ENCODE results near the gene PIK3R1. TPM values are rescaled to one million over a fixed set of nuclear protein-coding genes. Genes with fewer than 3 reads are reported as not detected.

Gene PIK3R1
- total RNA-seq, 1 experiment from 2014 or later, result 11.3 TPM

GRCh38 chr5:68304421-68305052 lies 89.0 kb downstream of the PIK3R1 start:
- Histone ChIP-seq H2BK15ac (ENCODE audit: low read depth, low read length) (no peak overlapping the region), H2BK120ac (ENCODE audit: low read depth, low read length, poor library complexity, severe bottlenecking) (no peak overlapping the region), H3K18ac (ENCODE audit: insufficient read length, low read depth, low read length) (no peak overlapping the region), H3K4me2 (ENCODE audit: insufficient read depth, insufficient read length, low read length) (no peak overlapping the region), H4K91ac (ENCODE audit: insufficient read length, low read depth, low read length) (no peak overlapping the region), H3T11ph (ENCODE audit: low read length) (no peak overlapping the region), H3K9ac (ENCODE audit: extremely low read depth, insufficient read length, low read length) (no peak overlapping the region), H4K5ac (ENCODE audit: insufficient read length, low read depth, low read length) (no peak overlapping the region), H3K14ac (ENCODE audit: insufficient read depth, low read length) (no peak overlapping the region), H2AFZ (ENCODE audit: low read length) (no peak overlapping the region), H4K20me1 (ENCODE audit: control insufficient read depth, insufficient read depth, insufficient read length) (no peaks in the 10 kb centered on the region), H3K4ac (ENCODE audit: low read depth, low read length) (no peak overlapping the region), H3K56ac (ENCODE audit: insufficient read length, low read depth, low read length) (no peak overlapping the region), H2BK20ac (ENCODE audit: low read depth, low read length, poor library complexity, severe bottlenecking) (no peak overlapping the region), H2AK5ac (ENCODE audit: insufficient read length, low read length) (no peak overlapping the region), H3K23me2 (ENCODE audit: insufficient read length, low read depth, low read length, poor library complexity, severe bottlenecking) (no peaks in the 10 kb centered on the region), H3K79me2 (ENCODE audit: insufficient read depth, low read length) (no peaks in the 10 kb centered on the region), H2BK12ac (ENCODE audit: insufficient read length, low read depth, low read length) (no peak overlapping the region), H3K27me3 (ENCODE audit: insufficient read depth, low read length) (no peaks in the 10 kb centered on the region), H3K27ac (ENCODE audit: insufficient read length, low read depth, low read length) (no peak overlapping the region), H4K8ac (replicated peaks; ENCODE audit: insufficient read length, low read depth, low read length) (no peak overlapping the region), H3K79me1 (ENCODE audit: insufficient read depth, low read depth, low read length, poor library complexity, severe bottlenecking) (no peaks in the 10 kb centered on the region), H3K9me3 (ENCODE audit: control insufficient read depth, low read depth, low read length) (no peaks in the 10 kb centered on the region), H2BK5ac (ENCODE audit: insufficient read length, low read length) (no peak overlapping the region), H3K23ac (ENCODE audit: insufficient read length, low read depth, low read length) (no peak overlapping the region), H3K4me1 (ENCODE audit: insufficient read depth, low read length) (no peaks in the 10 kb centered on the region)
- H3K27ac Mint-ChIP-seq, result no peak overlapping the region
- no peaks in the 10 kb centered on the region for H3K27me3 Mint-ChIP-seq (ENCODE audit: low read depth)
- 0 out of 4 replicates have a peak, but pooled peaks cover 0 to under 1% of the 10 kb centered on the region in 2 experiments for H3K4me1 Mint-ChIP-seq
- H3K36me3 Mint-ChIP-seq (ENCODE audit: insufficient read depth in 1 of 3, low read depth in 3 of 3), result no peaks in the 10 kb centered on the region; a peak in 1 of 7 replicates
- no peaks in the 10 kb centered on the region for H3K9me3 Mint-ChIP-seq
- H3K4me3 Mint-ChIP-seq, result no peak overlapping the region
- no peak for TF ChIP-seq CTCF (conservative IDR thresholded peaks at IDR 0.05)
- WGBS (ENCODE audit: extremely low coverage, insufficient read length, low lambda C conversion rate), result no CpG with 5 or more reads among the region's 3 CpGs
- DNase-seq, result no peak

Data from H9 (cell line).